ENCODE data around the gene LCMT1.

LCMT1 gene

DNA sequence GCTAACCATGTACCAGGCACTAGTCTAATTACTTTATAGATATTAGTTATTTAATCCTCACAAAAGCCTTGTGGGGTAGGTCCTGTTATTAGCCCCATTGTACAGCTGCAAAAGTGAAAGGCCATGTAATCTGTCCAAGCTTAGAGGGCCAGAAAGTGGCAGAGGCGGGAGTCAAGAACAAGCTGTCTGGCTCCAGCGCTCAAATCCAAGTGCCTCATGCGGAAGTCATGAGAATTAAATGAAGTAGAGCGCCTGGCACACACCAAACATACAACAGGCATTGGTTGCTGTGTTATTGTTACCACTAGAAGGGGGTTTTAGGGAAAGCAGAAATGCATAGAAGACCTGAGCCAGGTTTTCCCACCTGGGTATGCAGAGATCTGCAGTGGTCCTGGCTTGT lies 106.4 kb downstream of the LCMT1 start:
- no peak overlapping the region for H3K4me3 ChIP-seq (ENCODE audit: low read length)
- no peak for DNase-seq (ENCODE audit: low read depth)
- TF ChIP-seq, protein P1, sequence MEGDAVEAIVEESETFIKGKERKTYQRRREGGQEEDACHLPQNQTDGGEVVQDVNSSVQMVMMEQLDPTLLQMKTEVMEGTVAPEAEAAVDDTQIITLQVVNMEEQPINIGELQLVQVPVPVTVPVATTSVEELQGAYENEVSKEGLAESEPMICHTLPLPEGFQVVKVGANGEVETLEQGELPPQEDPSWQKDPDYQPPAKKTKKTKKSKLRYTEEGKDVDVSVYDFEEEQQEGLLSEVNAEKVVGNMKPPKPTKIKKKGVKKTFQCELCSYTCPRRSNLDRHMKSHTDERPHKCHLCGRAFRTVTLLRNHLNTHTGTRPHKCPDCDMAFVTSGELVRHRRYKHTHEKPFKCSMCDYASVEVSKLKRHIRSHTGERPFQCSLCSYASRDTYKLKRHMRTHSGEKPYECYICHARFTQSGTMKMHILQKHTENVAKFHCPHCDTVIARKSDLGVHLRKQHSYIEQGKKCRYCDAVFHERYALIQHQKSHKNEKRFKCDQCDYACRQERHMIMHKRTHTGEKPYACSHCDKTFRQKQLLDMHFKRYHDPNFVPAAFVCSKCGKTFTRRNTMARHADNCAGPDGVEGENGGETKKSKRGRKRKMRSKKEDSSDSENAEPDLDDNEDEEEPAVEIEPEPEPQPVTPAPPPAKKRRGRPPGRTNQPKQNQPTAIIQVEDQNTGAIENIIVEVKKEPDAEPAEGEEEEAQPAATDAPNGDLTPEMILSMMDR (conservative IDR thresholded peaks at IDR 0.05; ENCODE audit: low read length) = no peak

DNA sequence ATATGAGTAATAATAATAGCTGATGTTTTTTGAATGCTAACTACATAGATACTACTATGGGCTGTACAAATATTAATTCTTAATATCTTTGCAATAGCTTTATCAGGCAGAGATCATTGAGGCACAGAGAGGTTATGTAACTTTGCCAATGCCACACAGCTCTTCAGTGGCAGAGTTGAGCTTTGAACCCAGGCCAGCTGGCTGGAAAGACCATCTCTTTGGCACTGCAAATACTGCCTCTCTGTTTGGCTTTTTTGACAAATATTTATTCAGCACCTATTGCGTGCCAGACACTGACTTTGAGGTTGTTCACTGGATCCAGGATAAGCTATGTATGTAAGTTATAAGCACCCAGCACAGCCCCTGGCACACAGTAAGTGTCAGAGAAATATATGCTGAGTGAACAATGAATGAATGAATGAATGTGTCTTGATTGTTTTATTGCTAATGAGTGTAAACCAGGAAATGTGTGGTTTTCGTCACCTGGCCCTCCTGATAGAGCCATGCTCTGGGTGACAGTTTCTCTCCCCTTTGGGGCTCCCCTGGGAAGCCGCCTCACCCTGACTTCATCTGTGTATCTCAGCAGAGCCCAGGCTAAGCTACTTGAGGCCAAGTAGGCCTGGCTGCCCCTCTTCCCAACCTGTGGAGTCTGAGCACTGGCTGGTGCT lies 107.7 kb downstream of the LCMT1 start:
- TF ChIP-seq, protein P1 (conservative IDR thresholded peaks at IDR 0.05; ENCODE audit: low read length) = no peak
- no peak for DNase-seq (ENCODE audit: low read depth)

DNA sequence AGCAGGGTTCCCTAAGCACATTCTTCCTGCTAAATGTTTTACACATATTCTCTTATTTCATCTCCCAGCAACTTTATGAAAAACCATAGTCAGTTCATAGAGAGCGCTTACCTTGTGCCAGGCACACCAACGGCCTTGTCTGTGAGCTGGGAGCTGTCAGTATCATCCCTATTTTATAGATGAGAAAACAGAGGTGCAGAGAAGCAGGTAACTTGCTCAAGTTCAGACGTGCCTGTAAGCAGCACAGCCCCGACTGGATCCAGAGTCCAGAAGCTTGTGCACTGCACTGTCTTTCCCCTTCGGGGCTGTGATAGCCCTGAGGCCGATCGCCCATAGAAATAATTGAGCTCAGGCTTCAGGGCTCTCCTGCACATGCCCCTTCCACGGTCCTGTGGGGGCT lies 111.4 kb downstream of the LCMT1 start:
- no peak overlapping the region for H3K4me3 ChIP-seq (ENCODE audit: low read length)
- TF ChIP-seq, protein P1 (conservative IDR thresholded peaks at IDR 0.05; ENCODE audit: low read length) = no peak
- no peak for DNase-seq (ENCODE audit: low read depth)

More for the DNA sequence above, 107.7 kb downstream of the LCMT1 start:
- H3K4me3 ChIP-seq (ENCODE audit: low read length) = no peak overlapping the region

DNA sequence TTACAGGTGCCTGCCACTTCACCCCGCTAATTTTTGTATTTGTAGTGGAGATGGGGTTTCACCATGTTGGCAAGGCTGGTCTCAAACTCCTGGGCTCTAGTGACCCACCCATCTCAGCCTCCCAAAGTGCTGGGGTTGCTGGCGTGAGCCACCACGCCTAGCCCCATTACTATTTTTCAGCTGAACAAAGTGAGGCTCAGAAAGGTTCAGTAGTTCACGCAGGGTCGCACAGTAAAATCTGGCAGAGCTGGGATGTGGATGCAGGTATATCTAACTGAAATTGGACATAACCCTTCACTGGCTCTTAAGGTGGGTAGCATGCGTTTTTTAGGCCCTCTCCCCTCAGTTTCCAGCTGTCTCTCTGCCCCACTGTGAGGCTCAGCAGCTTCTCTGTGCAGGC lies 112.4 kb downstream of the LCMT1 start:
- no peak for DNase-seq (ENCODE audit: low read depth)
- TF ChIP-seq, protein P1 (conservative IDR thresholded peaks at IDR 0.05; ENCODE audit: low read length) = no peak
- H3K4me3 ChIP-seq (ENCODE audit: low read length) = no peak overlapping the region

DNA sequence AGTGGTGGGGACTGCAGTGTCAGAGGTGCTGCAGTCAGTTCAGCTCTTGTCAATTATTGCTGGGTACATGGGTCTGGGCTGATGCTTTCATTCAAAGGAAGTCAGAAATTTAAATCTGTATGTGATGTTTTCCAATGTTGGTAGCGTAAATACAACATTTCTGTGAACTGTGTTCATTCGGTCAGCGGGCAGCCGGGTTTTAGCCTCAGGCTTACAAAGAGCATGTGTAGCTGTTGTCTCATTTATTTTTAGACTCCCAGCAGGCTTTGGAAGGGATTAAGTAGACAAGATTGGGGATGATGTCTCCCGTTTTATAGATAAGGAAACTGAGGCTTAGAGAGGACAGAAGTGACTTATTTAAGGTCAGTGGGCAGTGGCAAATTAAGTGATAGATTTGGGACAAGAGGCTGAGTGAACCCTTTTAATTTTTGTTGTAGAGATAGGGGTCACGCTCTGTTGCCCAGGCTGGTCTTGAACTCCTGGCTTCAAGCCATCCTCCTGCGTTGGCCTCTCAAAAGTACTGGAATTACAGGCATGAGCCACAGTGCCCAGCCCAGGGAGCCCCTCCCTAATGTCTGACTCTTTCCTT lies 113.3 kb downstream of the LCMT1 start:
- no peak for DNase-seq (ENCODE audit: low read depth)
- no peak overlapping the region for H3K4me3 ChIP-seq (ENCODE audit: low read length)
- TF ChIP-seq, protein P1 (conservative IDR thresholded peaks at IDR 0.05; ENCODE audit: low read length) = no peak

All from AG10803 (cell line).